Measurements from ENCODE around the gene UNK. TPM values are rescaled to one million over a fixed set of nuclear protein-coding genes. Genes with fewer than 3 reads are reported as not detected.

The UNK gene
- total RNA-seq, 4 donors from 2014 or later: 26.5 to 42.5 (median 31.9) TPM

- 40% methylated on average over 19 to 47 of the region's 76 CpGs for WGBS, 2 donors
- intact Hi-C loops (cut with DNase I; ENCODE audit: low total_unique reads): loop anchor here (5.0 kb wide), 1 partner anchor 81 kb away; no protein-coding TSS in a partner anchor
- no peak overlapping the region for H3K4me3 ChIP-seq (ENCODE audit: low read depth, poor library complexity, severe bottlenecking)
- no peak for DNase-seq (ENCODE audit: low spot score in 2 of 2)
- TF ChIP-seq POLR2A (IDR thresholded peaks at IDR 0.05) (no peak), CTCF (IDR thresholded peaks at IDR 0.05) (no peak)
Measured at GRCh38 chr17:75753514-75754377, 30.9 kb upstream of the UNK start.

GRCh38 chr17:75754378-75755204 lies 30.0 kb upstream of the UNK start:
- TF ChIP-seq POLR2A (IDR thresholded peaks at IDR 0.05) (no peak), CTCF (IDR thresholded peaks at IDR 0.05) (peak in 1 of 3 donors; percentile 47)
- H3K4me3 ChIP-seq (ENCODE audit: low read depth, poor library complexity, severe bottlenecking): no peak overlapping the region
- intact Hi-C loops (cut with DNase I; ENCODE audit: low total_unique reads): loop anchor here (5.0 kb wide), 1 partner anchor 82 kb away; no protein-coding TSS in a partner anchor

GRCh38 chr17:75755205-75755901 lies 29.3 kb upstream of the UNK start:
- intact Hi-C loops (cut with DNase I; ENCODE audit: low total_unique reads): no loop called here
- no peak for TF ChIP-seq POLR2A (IDR thresholded peaks at IDR 0.05)
- no peak for TF ChIP-seq CTCF (IDR thresholded peaks at IDR 0.05)
- no peak overlapping the region for H3K4me3 ChIP-seq (ENCODE audit: low read depth, poor library complexity, severe bottlenecking)
- WGBS, 2 donors: 62 to 71% methylated on average over 14 to 17 of the region's 20 CpGs
- DNase-seq (ENCODE audit: low spot score in 2 of 2): no peak

More at GRCh38 chr17:75754378-75755204, 30.0 kb upstream of the UNK start:
- DNase-seq (ENCODE audit: low spot score in 2 of 2): no peak
- WGBS, 2 donors: 59 to 61% methylated on average over 23 to 25 of the region's 27 CpGs

GRCh38 chr17:75755990-75756389 lies 28.6 kb upstream of the UNK start:
- H3K4me3 ChIP-seq (ENCODE audit: low read depth, poor library complexity, severe bottlenecking): no peak overlapping the region
- intact Hi-C loops (cut with DNase I; ENCODE audit: low total_unique reads): no loop called here
- no peak for TF ChIP-seq CTCF (IDR thresholded peaks at IDR 0.05)
- TF ChIP-seq POLR2A (IDR thresholded peaks at IDR 0.05): no peak
- DNase-seq (ENCODE audit: low spot score in 2 of 2): no peak
- WGBS, 2 donors: 88 to 92% methylated on average over 2 of the region's 2 CpGs

GRCh38 chr17:75756451-75757085 lies 28.0 kb upstream of the UNK start:
- no peak for DNase-seq (ENCODE audit: low spot score in 2 of 2)
- intact Hi-C loops (cut with DNase I; ENCODE audit: low total_unique reads): no loop called here
- no peak overlapping the region for H3K4me3 ChIP-seq (ENCODE audit: low read depth, poor library complexity, severe bottlenecking)
- WGBS, 2 donors: 67 to 83% methylated on average over 11 to 26 of the region's 29 CpGs
- TF ChIP-seq POLR2A (IDR thresholded peaks at IDR 0.05) (no peak), CTCF (IDR thresholded peaks at IDR 0.05) (no peak)
